GM12865 (cell line): Measurements from ENCODE around the gene SPEF2.

Source experiments
- DNase-seq: peaks from one replicate; pipeline ENCODE4 v3.0.0; 2010; ENCODE audit warnings: low read depth
- H3K4me3 ChIP-seq: 2 replicates; pipeline ENCODE4 v1.5.1; 2011; ENCODE audit warnings: mild to moderate bottlenecking, low read depth, low read length, control low read depth
- TF ChIP-seq, protein P1 (sequence below): IDR thresholded peaks from 2 replicates; pipeline ENCODE4 v1.5.1; 2011; ENCODE audit warnings: low read length, control low read depth, low read depth, inconsistent platforms; ENCODE audit not compliant: insufficient read depth; ENCODE audit errors: missing control alignments

Gene SPEF2

DNA sequence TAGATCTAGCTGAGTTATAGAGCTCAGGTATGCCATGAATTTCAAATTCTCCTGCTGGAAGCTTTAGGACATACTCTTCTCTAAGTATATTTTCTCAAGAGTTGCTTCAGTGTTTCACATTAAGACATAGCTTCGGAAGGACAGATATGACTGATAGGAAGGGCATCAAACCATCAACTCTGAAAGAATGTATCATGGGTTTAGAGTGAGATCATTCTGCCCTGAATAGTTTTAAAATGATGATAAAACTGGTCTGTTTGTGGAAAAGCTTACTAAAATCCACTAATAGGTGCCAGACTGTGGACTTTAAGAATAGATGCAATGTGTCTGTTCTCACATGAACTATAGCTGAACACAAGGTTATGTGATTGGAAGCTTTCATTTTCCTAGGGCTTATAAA lies 8.4 kb downstream of the SPEF2 start:
- TF ChIP-seq, protein P1, sequence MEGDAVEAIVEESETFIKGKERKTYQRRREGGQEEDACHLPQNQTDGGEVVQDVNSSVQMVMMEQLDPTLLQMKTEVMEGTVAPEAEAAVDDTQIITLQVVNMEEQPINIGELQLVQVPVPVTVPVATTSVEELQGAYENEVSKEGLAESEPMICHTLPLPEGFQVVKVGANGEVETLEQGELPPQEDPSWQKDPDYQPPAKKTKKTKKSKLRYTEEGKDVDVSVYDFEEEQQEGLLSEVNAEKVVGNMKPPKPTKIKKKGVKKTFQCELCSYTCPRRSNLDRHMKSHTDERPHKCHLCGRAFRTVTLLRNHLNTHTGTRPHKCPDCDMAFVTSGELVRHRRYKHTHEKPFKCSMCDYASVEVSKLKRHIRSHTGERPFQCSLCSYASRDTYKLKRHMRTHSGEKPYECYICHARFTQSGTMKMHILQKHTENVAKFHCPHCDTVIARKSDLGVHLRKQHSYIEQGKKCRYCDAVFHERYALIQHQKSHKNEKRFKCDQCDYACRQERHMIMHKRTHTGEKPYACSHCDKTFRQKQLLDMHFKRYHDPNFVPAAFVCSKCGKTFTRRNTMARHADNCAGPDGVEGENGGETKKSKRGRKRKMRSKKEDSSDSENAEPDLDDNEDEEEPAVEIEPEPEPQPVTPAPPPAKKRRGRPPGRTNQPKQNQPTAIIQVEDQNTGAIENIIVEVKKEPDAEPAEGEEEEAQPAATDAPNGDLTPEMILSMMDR: no peak
- no peak for DNase-seq
- H3K4me3 ChIP-seq: no peak overlapping the region

DNA sequence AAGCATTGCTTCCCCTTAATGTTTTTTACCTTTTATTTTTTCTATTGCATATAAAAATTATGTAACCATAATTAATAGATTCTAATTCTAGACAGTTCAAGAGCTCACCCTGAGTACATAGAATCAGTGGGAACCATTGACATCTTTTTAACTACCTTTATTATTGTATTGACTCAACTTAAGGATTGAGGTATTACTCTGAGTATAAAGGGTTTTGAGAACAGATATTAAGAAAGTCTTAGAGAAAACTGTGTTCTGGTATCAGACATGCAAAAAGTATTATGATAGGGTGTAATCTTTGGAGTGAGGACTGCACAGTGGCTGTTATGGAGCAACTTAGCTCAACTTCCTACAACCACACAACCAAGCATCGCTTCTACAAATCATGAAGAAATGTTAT lies 8.9 kb downstream of the SPEF2 start:
- DNase-seq: no peak
- no peak overlapping the region for H3K4me3 ChIP-seq
- TF ChIP-seq, protein P1: no peak

DNA sequence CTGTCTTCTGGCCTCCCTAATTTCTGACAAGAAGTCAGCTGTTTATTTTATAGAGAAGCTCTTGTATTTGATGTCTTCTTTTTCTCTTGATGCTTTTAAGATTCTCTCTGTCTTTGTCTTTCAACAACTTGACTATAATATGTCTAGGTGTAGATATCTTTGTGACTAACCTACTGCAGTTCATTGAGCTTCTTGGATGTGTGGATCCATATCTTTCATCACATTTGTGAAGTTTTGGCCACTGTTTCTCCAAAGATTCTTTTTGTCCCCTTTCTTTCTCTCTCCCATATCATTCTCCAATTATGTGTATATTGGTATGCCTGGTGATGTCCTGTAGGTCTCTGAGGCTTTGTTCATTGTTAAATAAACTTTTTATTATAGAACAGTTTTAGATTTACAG lies 16.7 kb downstream of the SPEF2 start:
- no peak overlapping the region for H3K4me3 ChIP-seq
- DNase-seq: no peak
- TF ChIP-seq, protein P1: no peak

GRCh38 chr5:35640623-35641022 lies 23.0 kb downstream of the SPEF2 start:
- H3K4me3 ChIP-seq: no peak overlapping the region
- DNase-seq: no peak
- TF ChIP-seq, protein P1: no peak

GRCh38 chr5:35644543-35644942 lies 26.9 kb downstream of the SPEF2 start:
- no peak overlapping the region for H3K4me3 ChIP-seq
- DNase-seq: peak; percentile 2
- TF ChIP-seq, protein P1: no peak

DNA sequence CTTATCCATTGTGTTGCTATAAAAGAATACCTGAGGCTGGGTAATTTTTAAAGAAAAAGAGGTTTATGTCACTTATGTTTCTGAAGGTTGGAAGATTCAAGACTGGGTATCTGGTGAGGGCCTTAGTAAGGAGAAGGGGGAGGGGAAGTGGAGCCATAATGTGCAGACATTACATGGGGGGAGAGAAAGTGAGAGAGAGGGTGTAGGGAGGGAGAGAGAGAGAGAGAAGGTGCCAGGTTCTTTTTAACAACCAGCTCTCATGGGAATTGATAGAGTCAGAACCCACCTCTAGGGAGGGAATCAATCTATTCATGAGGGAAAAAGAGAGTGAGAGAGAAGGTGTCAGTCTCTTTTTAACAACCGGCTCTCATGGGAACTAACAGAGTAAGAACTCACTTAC lies 29.5 kb downstream of the SPEF2 start:
- TF ChIP-seq, protein P1: no peak
- H3K4me3 ChIP-seq: no peak overlapping the region
- no peak for DNase-seq

GRCh38 chr5:35647712-35648111 lies 30.0 kb downstream of the SPEF2 start:
- DNase-seq: no peak
- no peak overlapping the region for H3K4me3 ChIP-seq
- TF ChIP-seq, protein P1: no peak
